Activated T-helper 9 cell treated with anti-CD3 and anti-CD28 coated beads, Interleukin-2, amount 50 U/mL, for 16 hours (primary cell): ENCODE measurements around the gene CRABP2.

Source experiments
- DNase-seq: peaks from one replicate; pipeline ENCODE4 v3.0.0-alpha.2; 2020; ENCODE audit warnings: low read depth

CRABP2 gene

DNA sequence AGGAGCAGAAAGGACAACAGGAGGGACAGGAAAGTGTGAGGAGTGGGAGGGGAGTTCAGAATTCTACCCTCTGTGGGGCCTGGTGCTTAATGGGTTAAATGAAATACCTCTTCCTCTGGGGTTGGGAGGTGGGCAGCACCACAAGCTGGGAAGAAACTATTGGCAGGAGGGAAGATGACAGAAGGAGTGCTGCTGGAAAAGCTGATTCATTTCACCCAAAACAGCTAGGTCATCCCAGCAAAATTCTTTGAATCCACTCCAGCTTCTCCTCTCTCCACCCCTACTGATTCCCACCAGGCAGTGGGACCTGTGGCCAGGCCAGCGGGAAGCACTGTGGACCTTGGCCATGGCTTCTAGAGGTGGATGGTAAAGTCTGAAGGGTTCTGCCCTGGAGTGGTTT is 50.7 kb downstream of the CRABP2 start:
- no peak for DNase-seq

DNA sequence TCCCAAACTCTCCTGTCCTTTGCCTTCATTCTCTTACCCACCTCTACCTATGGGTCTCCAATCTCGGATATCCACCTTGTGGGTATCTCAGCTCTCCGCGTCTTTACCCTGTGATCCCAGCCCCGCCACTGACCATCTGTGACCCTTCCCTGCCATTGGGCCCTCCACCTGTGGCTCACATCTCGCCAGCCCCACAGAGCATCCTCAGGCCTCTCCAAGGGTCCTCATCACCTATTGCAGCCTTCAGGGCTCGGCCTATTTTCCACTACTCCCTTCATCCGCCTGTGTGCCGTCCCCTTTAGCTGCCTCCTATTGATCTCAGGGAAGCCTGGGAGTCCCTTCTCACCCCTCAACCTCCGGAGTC is 52.4 kb downstream of the CRABP2 start:
- DNase-seq: no peak

DNA sequence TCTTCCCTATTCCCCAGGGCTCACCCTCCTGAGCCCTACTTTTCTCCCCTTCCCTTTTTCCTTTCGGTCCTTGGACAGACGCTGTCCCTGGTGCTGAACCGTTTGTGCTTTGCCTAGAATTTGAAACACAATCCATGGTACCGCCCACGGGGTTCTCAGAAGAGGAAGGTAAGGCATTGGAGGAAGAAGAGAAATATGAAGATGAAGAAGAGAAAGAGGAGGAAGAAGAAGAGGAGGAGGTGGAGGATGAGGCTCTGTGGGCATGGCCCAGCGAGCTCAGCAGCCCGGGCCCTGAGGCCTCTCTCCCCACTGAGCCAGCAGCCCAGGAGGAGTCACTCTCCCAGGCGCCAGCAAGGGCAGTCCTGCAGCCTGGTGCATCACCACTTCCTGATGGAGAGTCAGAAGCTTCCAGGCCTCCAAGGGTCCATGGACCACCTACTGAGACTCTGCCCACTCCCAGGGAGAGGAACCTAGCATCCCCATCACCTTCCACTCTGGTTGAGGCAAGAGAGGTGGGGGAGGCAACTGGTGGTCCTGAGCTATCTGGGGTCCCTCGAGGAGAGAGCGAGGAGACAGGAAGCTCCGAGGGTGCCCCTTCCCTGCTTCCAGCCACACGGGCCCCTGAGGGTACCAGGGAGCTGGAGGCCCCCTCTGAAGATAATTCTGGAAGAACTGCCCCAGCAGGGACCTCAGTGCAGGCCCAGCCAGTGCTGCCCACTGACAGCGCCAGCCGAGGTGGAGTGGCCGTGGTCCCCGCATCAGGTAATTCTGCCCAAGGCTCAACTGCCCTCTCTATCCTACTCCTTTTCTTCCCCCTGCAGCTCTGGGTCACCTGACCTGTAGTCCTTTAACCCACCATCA is 53.0 kb downstream of the CRABP2 start:
- DNase-seq: no peak
